HepG2 (cell line): ENCODE data around the gene SLC17A8. TPM values are rescaled to one million over a fixed set of nuclear protein-coding genes. Genes with fewer than 3 reads are reported as not detected.

ENCODE experiments used
- ATAC-seq: fragments of 200-7000 bp; cut with Tn5 transposase; 3 replicates; pipeline ENCODE4 v1.9.1; 2020; ENCODE audit warnings: mild to moderate bottlenecking, moderate library complexity
- BruUV-seq: library from RNA; stranded (reverse); fragments of 400-500 nt; replicated peaks from 2 replicates; lab custom pipeline; 2021; lab: Mats Ljungman, UMichigan
- CTCF ChIA-PET: fragments of 300-600 bp; formaldehyde crosslinking; extraction: SDS; loops from one replicate; lab custom pipeline; 2021; ENCODE audit warnings: low total read pairs, inconsistent platforms, low intra/inter-chr PET ratio; lab: Yijun Ruan, JAX
- POLR2A ChIA-PET: fragments of 350-600 bp; sonication (Branson Sonifier 250); formaldehyde crosslinking; loops from one replicate; lab custom pipeline; 2020; ENCODE audit warnings: antibody characterized with exemption, inconsistent platforms; lab: Yijun Ruan, JAX
- DNase-seq: peaks from one replicate; pipeline ENCODE4 v3.0.0-alpha.2; 2015; ENCODE audit warnings: low spot score
- FAIRE-seq: peaks from 3 replicates; lab custom pipeline; 2011; peaks lifted over from hg19 to GRCh38; lab: Jason Lieb, UNC
- H2AFZ ChIP-seq: one replicate; pipeline ENCODE4 v1.6.1; 2011; ENCODE audit warnings: low read length, inconsistent platforms
- H3K27ac ChIP-seq: fragments of 300-600 bp; 3 replicates; pipeline ENCODE4 v1.8.0; 2011; ENCODE audit warnings: mixed run types, mild to moderate bottlenecking, mixed read lengths, low read length, inconsistent platforms; ENCODE audit not compliant: insufficient read depth; ENCODE audit errors: extremely low read length
- H3K27me3 ChIP-seq, 2 experiments: fragments of 200-600 bp in 1 of 2; 2 replicates in 1 of 2; 3 replicates in 1 of 2; pipeline versions ENCODE4 v1.6.0 to v1.8.0; 2011; ENCODE audit warnings: low read length in 2 of 2, mild to moderate bottlenecking in 2 of 2, moderate library complexity in 2 of 2, inconsistent platforms in 1 of 2; ENCODE audit not compliant: insufficient read depth in 2 of 2, control insufficient read depth in 1 of 2
- H3K36me3 ChIP-seq, 2 experiments: fragments of 200-600 bp in 1 of 2; replicated peaks in 1 of 2; 2 replicates in 1 of 2; 3 replicates in 1 of 2; pipeline versions ENCODE4 v1.5.1 to v1.8.0; 2011; ENCODE audit warnings: low read length in 2 of 2, inconsistent platforms in 1 of 2; ENCODE audit not compliant: insufficient read depth in 2 of 2, control insufficient read depth in 1 of 2
- H3K4me1 ChIP-seq: 2 replicates; pipeline ENCODE4 v1.5.1; 2012; ENCODE audit warnings: low read length, inconsistent platforms; ENCODE audit not compliant: insufficient read depth
- H3K4me2 ChIP-seq: 2 replicates; pipeline ENCODE4 v1.6.0; 2011; ENCODE audit warnings: low read depth, low read length, inconsistent platforms
- H3K4me3 ChIP-seq, 3 experiments: fragments of 200-600 bp in 1 of 3; sonication (generic), shearing (Covaris generic) in 1 of 3; replicated peaks in 1 of 3; 2 replicates each; pipeline ENCODE4 v1.5.1; 2011 to 2016; ENCODE audit warnings: low read length in 3 of 3, inconsistent platforms in 2 of 3, low read depth in 2 of 3, mild to moderate bottlenecking in 2 of 3, control low read depth in 1 of 3, mixed read lengths in 1 of 3; ENCODE audit not compliant: insufficient read depth in 1 of 3
- H3K79me2 ChIP-seq: one replicate; pipeline ENCODE4 v1.6.1; 2011; ENCODE audit warnings: low read length, inconsistent platforms; ENCODE audit not compliant: insufficient read depth
- H3K9ac ChIP-seq: 2 replicates; pipeline ENCODE4 v1.6.0; 2011; ENCODE audit warnings: mild to moderate bottlenecking, low read depth, low read length, inconsistent platforms; ENCODE audit not compliant: insufficient read depth
- H3K9me3 ChIP-seq: 2 replicates; pipeline ENCODE4 v1.5.1; 2012; ENCODE audit warnings: mild to moderate bottlenecking, low read length
- H4K20me1 ChIP-seq: 2 replicates; pipeline ENCODE4 v1.6.0; 2011; ENCODE audit warnings: inconsistent platforms, mild to moderate bottlenecking, low read length, moderate library complexity; ENCODE audit not compliant: insufficient read depth
- PAX8 ChIP-seq: sonication (generic); formaldehyde crosslinking; IDR thresholded peaks from 2 replicates; pipeline ENCODE4 v1.8.0; 2022; ENCODE audit warnings: mild to moderate bottlenecking, missing genetic modification reagents, borderline replicate concordance
- RARG ChIP-seq: sonication (generic); formaldehyde crosslinking; IDR thresholded peaks from 2 replicates; pipeline ENCODE4 v1.4.0; 2020; ENCODE audit warnings: low read depth, mild to moderate bottlenecking, missing genetic modification reagents
- ZNF383 ChIP-seq: sonication (generic); formaldehyde crosslinking; IDR thresholded peaks from 2 replicates; pipeline ENCODE4 v1.4.0; 2020; ENCODE audit warnings: missing genetic modification reagents, mild to moderate bottlenecking, borderline replicate concordance
- WGBS: methylation state at CpG from one replicate; pipeline ENCODE4 v1.1.6; 2017; ENCODE audit warnings: low lambda C conversion rate; 5-methylcytosine and 5-hydroxymethylcytosine counted together
- in situ Hi-C: cut with HindIII; loops from 2 replicates; pipeline ENCODE4 v1.10.0; 2017; ENCODE audit warnings: low pct_unique_long_range_greater_than_20kb; ENCODE audit not compliant: extremely low pct_ligation_motif_present
- intact Hi-C: fragments of 100-400 bp; cut with micrococcal nuclease; formaldehyde crosslinking; loops from one replicate; pipeline ENCODE4 v1.10.0; 2022; ENCODE audit not compliant: unreplicated experiment
- polyA plus RNA-seq, 8 experiments: library from polyadenylated mRNA; depleted of rRNA in 3 of 8; stranded (reverse) in 7 of 8; unstranded in 1 of 8; fragments of >200 nt; fragmentation: Illumina TruSeq in 4 of 8; extraction: Trizol in 4 of 8; gene quantifications; 2 replicates each; pipeline versions ENCODE4 v1.2.1 to v1.2.3, GENCODE V29; 2011 to 2016; ENCODE audit warnings: low read depth in 4 of 8, missing spikeins in 1 of 8, mixed read lengths in 1 of 8; ENCODE audit not compliant: insufficient read depth in 1 of 8
- total RNA-seq, 5 experiments: library from RNA; depleted of rRNA; stranded (reverse); fragments of >200 nt; fragmentation: Illumina TruSeq; extraction: Trizol; gene quantifications; 2 replicates each; pipeline ENCODE4 v1.2.3, GENCODE V29; 2016; ENCODE audit warnings: low read depth in 1 of 5
- TF ChIP-seq, protein P1 (sequence below), 2 experiments: sonication (generic) in 1 of 2; formaldehyde crosslinking in 1 of 2; IDR thresholded peaks; 2 replicates each; pipeline versions ENCODE4 v1.4.0 to v1.6.1; 2018 to 2020; ENCODE audit warnings: missing genetic modification reagents in 2 of 2, borderline replicate concordance in 1 of 2, low read depth in 1 of 2, mild to moderate bottlenecking in 1 of 2, missing biosample characterization in 1 of 2
- TF ChIP-seq, protein P2 (sequence below): sonication (generic); formaldehyde crosslinking; IDR thresholded peaks from 2 replicates; pipeline ENCODE4 v1.4.0; 2020; ENCODE audit warnings: missing genetic modification reagents

Gene SLC17A8
- total and polyA plus RNA-seq, 2 of the 13 experiments (the other 11 are each of a cell fraction or from before 2014, with no cell fraction given), result 0.07 to 0.15 TPM

DNA sequence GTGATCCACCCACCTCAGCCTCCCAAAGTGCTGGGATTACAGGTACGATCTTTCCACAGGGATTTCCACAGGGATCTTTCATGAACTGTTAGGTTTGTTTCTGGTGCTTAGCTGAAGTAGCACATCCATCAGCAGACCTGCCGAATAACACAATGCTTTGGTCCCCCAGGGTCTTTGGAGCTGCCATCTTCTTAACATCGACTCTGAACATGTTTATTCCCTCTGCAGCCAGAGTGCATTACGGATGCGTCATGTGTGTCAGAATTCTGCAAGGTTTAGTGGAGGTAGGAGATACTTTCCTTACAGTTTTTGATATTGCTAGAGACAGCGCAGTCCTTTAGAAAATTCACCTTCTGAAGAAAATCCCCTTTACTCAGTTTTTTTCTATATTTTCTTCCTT lies 36.3 kb downstream of the SLC17A8 start:
- no peaks in the 10 kb centered on the region for H3K9me3 ChIP-seq
- no peaks in the 10 kb centered on the region for H3K27me3 ChIP-seq
- ChIA-PET CTCF (no interaction called here), POLR2A (no interaction called here)
- H3K79me2 ChIP-seq, result no peaks in the 10 kb centered on the region
- H4K20me1 ChIP-seq, result no peaks in the 10 kb centered on the region
- H3K4me3 ChIP-seq, result no peak overlapping the region
- TF ChIP-seq, protein P1, sequence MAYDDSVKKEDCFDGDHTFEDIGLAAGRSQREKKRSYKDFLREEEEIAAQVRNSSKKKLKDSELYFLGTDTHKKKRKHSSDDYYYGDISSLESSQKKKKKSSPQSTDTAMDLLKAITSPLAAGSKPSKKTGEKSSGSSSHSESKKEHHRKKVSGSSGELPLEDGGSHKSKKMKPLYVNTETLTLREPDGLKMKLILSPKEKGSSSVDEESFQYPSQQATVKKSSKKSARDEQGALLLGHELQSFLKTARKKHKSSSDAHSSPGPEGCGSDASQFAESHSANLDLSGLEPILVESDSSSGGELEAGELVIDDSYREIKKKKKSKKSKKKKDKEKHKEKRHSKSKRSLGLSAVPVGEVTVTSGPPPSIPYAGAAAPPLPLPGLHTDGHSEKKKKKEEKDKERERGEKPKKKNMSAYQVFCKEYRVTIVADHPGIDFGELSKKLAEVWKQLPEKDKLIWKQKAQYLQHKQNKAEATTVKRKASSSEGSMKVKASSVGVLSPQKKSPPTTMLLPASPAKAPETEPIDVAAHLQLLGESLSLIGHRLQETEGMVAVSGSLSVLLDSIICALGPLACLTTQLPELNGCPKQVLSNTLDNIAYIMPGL (CRISPR knock-in tag; IDR thresholded peaks at IDR 0.05; ENCODE audit: borderline replicate concordance in 1 of 2, low read depth in 1 of 2), result no peak
- TF ChIP-seq, protein P2, sequence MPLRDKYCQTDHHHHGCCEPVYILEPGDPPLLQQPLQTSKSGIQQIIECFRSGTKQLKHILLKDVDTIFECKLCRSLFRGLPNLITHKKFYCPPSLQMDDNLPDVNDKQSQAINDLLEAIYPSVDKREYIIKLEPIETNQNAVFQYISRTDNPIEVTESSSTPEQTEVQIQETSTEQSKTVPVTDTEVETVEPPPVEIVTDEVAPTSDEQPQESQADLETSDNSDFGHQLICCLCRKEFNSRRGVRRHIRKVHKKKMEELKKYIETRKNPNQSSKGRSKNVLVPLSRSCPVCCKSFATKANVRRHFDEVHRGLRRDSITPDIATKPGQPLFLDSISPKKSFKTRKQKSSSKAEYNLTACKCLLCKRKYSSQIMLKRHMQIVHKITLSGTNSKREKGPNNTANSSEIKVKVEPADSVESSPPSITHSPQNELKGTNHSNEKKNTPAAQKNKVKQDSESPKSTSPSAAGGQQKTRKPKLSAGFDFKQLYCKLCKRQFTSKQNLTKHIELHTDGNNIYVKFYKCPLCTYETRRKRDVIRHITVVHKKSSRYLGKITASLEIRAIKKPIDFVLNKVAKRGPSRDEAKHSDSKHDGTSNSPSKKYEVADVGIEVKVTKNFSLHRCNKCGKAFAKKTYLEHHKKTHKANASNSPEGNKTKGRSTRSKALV (CRISPR knock-in tag), result no peak
- TF ChIP-seq ZNF383, result no peak
- TF ChIP-seq RARG (CRISPR knock-in tag), result no peak
- no peak for TF ChIP-seq PAX8
- H3K4me1 ChIP-seq, result peaks cover 11% of the 10 kb centered on the region
- FAIRE-seq (no peak), DNase-seq (no peak), ATAC-seq (no peak)
- H3K27ac ChIP-seq, result no peak overlapping the region
- in situ Hi-C loops (no loop called here), intact Hi-C loops (loop anchor here (2.0 kb wide), 1 partner anchor 162 kb away; no protein-coding TSS in a partner anchor)
- no peak overlapping the region for H3K4me2 ChIP-seq
- 81% methylated on average over 6 of the region's 6 CpGs for WGBS
- H3K36me3 ChIP-seq, result no peaks in the 10 kb centered on the region
- H2AFZ ChIP-seq, result no peak overlapping the region
- BruUV-seq, result no TSS peak
- no peak overlapping the region for H3K9ac ChIP-seq
